Kidney (tissue), 14 donors: ENCODE results near the gene INPP5A. TPM values are rescaled to one million over a fixed set of nuclear protein-coding genes. Genes with fewer than 3 reads are reported as not detected.
A peak's percentile ranks its signal among the peaks of the same experiment; 100 is the strongest.

Source experiments
- DNase-seq, 5 donors: peaks; one replicate each; pipeline ENCODE4 v3.0.0-alpha.2; 2013 to 2020
- FAIRE-seq: peaks from 2 replicates; lab custom pipeline; 2012; peaks lifted over from hg19 to GRCh38; lab: Jason Lieb, UNC
- H3K27ac ChIP-seq, 2 donors: one replicate each; pipeline ENCODE4 v1.7.0; 2013; ENCODE audit warnings: low read depth in 2 of 2, low read length in 2 of 2, inconsistent platforms in 1 of 2
- H3K27me3 ChIP-seq: one replicate; pipeline ENCODE4 v1.7.1; 2013; ENCODE audit warnings: low read length, inconsistent platforms; ENCODE audit not compliant: control insufficient read depth, insufficient read depth
- H3K36me3 ChIP-seq, 3 donors: one replicate each; pipeline versions ENCODE4 v1.7.0 to v1.7.1; 2013; ENCODE audit warnings: low read length in 3 of 3, control low read depth in 1 of 3, inconsistent platforms in 1 of 3; ENCODE audit not compliant: insufficient read depth in 3 of 3, control insufficient read depth in 2 of 3
- H3K4me1 ChIP-seq, 3 donors: one replicate each; pipeline versions ENCODE4 v1.7.0 to v1.7.1; 2013; ENCODE audit warnings: low read length in 3 of 3, inconsistent platforms in 1 of 3, low read depth in 1 of 3; ENCODE audit not compliant: control insufficient read depth in 2 of 3, insufficient read depth in 2 of 3
- H3K4me3 ChIP-seq, 3 donors: one replicate each; pipeline versions ENCODE4 v1.7.0 to v1.8.1; 2013; ENCODE audit warnings: low read length in 3 of 3, control low read depth in 1 of 3, inconsistent platforms in 1 of 3
- H3K9ac ChIP-seq, 3 donors: one replicate each; pipeline versions ENCODE4 v1.7.0 to v1.7.1; 2013; ENCODE audit warnings: low read length in 3 of 3, control low read depth in 1 of 3, inconsistent platforms in 1 of 3
- H3K9me3 ChIP-seq, 3 donors: one replicate each; pipeline versions ENCODE4 v1.7.0 to v1.7.1; 2013; ENCODE audit warnings: low read length in 3 of 3, control low read depth in 1 of 3, inconsistent platforms in 1 of 3; ENCODE audit not compliant: control insufficient read depth in 2 of 3, insufficient read depth in 1 of 3
- CTCF ChIP-seq: IDR thresholded peaks from 3 replicates; pipeline ENCODE4 v1.5.1; 2012; ENCODE audit warnings: mild to moderate bottlenecking, moderate library complexity, borderline replicate concordance; ENCODE audit not compliant: insufficient read depth; ENCODE audit errors: extremely low read depth
- intact Hi-C: fragments of 100-400 bp; cut with DNase I; formaldehyde crosslinking; loops from one replicate; pipeline ENCODE4 v1.11.1; 2022
- polyA plus RNA-seq: library from polyadenylated mRNA; stranded (reverse); fragments of 350-450 nt; fragmentation: Illumina TruSeq; extraction: RNeasy Lipid Tissue Mini Kit (QIAGEN cat#74804); gene quantifications from one replicate; pipeline ENCODE4 v1.2.3, GENCODE V29; 2014; ENCODE audit warnings: low read depth, low replicate concordance; ENCODE audit not compliant: insufficient read depth
- total RNA-seq: library from RNA; stranded (reverse); fragmentation: NEBNext Ultra II Directional; extraction: Animal tissue kit (Norgen Biotek cat#: 25700); gene quantifications from one replicate; pipeline ENCODE4 v1.2.1, GENCODE V29; 2021
- donor health status: control.
- donor health status: control.
- donor health status: control.
- donor health status: control.
- donor health status: control.
- donor health status: DM: yes; HTN: yes; CAD: no.
- donor health status: Normal renal cell carcinoma (clear cell type).

The INPP5A gene
- total and polyA plus RNA-seq, 2 donors from 2014 or later = 20.8 to 40.3 TPM

- H3K4me1 ChIP-seq = peaks cover 0 to 44% (median 9%) of the 10 kb centered on the region in 3 donors
- FAIRE-seq (no peak), DNase-seq (peak in 2 of 5 donors; percentile 53 to 83)
- no peaks in the 10 kb centered on the region for H3K9me3 ChIP-seq
- H3K4me3 ChIP-seq = no peak overlapping the region
- intact Hi-C loops = no loop called here
- H3K9ac ChIP-seq = peak overlapping the region in 1 of 3 donors; percentile 41
- peak overlapping the region; percentile 45 to 54 for H3K27ac ChIP-seq
- no peaks in the 10 kb centered on the region for H3K27me3 ChIP-seq
- TF ChIP-seq CTCF = no peak
- no peaks in the 10 kb centered on the region for H3K36me3 ChIP-seq
These were observed 93.2 kb downstream of the INPP5A start for GRCh38 chr10:132630666-132631337.

DNA sequence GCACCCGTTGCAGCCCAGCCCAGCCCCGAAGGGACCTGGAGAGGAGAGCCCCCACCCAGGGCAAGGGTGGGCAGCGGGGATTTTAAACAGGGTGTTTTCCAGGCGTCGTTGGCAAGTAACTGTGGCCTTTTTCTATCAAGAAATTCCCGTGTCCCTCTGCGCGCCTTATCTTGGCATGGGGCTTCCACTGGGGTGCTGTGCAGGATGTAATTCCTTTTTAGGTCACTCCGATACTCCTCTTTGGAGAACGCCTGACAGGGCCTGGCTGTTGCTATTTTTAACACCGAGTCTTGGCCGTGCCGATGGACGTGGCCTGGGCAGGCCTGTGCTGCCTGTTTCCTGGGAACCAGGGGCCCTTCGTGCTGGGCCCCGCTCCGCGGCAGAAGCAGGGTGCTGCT is 93.8 kb downstream of the INPP5A start:
- no peaks in the 10 kb centered on the region for H3K36me3 ChIP-seq
- no peak for FAIRE-seq
- H3K27ac ChIP-seq = peak overlapping the region; percentile 45 to 54
- no peaks in the 10 kb centered on the region for H3K27me3 ChIP-seq
- intact Hi-C loops = no loop called here
- H3K4me3 ChIP-seq = no peak overlapping the region
- H3K9ac ChIP-seq = peak overlapping the region in 1 of 3 donors; percentile 41
- peak in 3 of 5 donors; percentile 32 to 89 (median 45) for DNase-seq
- no peaks in the 10 kb centered on the region for H3K9me3 ChIP-seq
- peaks cover 0 to 40% (median 9%) of the 10 kb centered on the region in 3 donors for H3K4me1 ChIP-seq
- no peak for TF ChIP-seq CTCF

- peaks cover 0 to 40% (median 9%) of the 10 kb centered on the region in 3 donors for H3K4me1 ChIP-seq
These were observed 94.5 kb downstream of the INPP5A start for GRCh38 chr10:132632091-132632561.

More at GRCh38 chr10:132632091-132632561, 94.5 kb downstream of the INPP5A start:
- no peaks in the 10 kb centered on the region for H3K36me3 ChIP-seq
- DNase-seq (peak in 2 of 5 donors; percentile 35 to 72), FAIRE-seq (no peak)
- no peaks in the 10 kb centered on the region for H3K9me3 ChIP-seq
- H3K27ac ChIP-seq = peak overlapping the region; percentile 20 to 54
- no peaks in the 10 kb centered on the region for H3K27me3 ChIP-seq
- intact Hi-C loops = no loop called here
- H3K9ac ChIP-seq = no peak overlapping the region
- TF ChIP-seq CTCF = no peak
- H3K4me3 ChIP-seq = no peak overlapping the region
